Measurements from ENCODE around the gene CYFIP2.

DNA sequence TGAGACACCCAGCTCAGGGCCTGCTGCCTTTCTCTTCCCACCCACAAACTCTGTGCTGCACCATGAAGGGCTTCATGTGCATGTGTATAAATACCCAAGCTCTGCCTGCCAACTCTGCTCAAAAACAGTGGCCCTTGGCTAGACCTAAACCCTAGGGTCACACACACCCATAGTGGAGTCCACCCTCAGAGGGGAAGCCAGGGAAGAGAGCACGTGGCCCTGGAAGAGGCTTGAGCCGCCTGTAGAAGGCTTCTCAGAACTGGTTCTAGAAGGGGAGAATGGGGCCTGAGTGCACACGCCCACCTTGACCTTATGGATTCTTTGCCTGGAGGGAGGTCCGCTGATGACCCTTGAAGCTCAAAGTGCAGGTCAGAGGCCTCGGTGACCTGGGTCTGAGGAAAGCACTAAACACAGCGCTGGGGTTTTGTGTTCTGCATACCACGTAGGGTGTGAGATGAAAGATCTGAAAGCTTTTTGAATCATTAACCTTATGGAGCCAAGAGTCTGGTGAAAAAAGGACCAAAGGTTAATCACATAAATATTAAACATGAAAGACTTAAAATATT, 60.6 kb downstream of the CYFIP2 start:
- TF ChIP-seq BRD4 (CRISPR knock-in tag; IDR thresholded peaks at IDR 0.05) = no peak
- TF ChIP-seq BHLHE40 (IDR thresholded peaks at IDR 0.05; ENCODE audit: low read length) = no peak
- TF ChIP-seq, protein P1, sequence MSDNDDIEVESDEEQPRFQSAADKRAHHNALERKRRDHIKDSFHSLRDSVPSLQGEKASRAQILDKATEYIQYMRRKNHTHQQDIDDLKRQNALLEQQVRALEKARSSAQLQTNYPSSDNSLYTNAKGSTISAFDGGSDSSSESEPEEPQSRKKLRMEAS (IDR thresholded peaks at IDR 0.05) = no peak
- no peak for TF ChIP-seq CBX5 (CRISPR knock-in tag; IDR thresholded peaks at IDR 0.05; ENCODE audit: borderline replicate concordance)
- TF ChIP-seq NR3C1 (CRISPR knock-in tag; IDR thresholded peaks at IDR 0.05) = no peak
